Measurements from ENCODE around the gene SHROOM3.

Gene SHROOM3

GRCh38 chr4:76732246-76732645 lies 297.2 kb downstream of the SHROOM3 start:
- no peak for DNase-seq

GRCh38 chr4:76733068-76733771 lies 298.2 kb downstream of the SHROOM3 start:
- DNase-seq, result no peak

- DNase-seq, result no peak
Observed at GRCh38 chr4:76736414-76736813, 301.4 kb downstream of the SHROOM3 start.

- DNase-seq, result no peak
Observed at GRCh38 chr4:76737180-76737579, 302.2 kb downstream of the SHROOM3 start.

- no peak for DNase-seq
Observed at GRCh38 chr4:76737771-76738085, 302.7 kb downstream of the SHROOM3 start.

- peak; percentile 69 for DNase-seq
Observed at GRCh38 chr4:76738086-76738931, 303.3 kb downstream of the SHROOM3 start.

- no peak for DNase-seq
Observed at GRCh38 chr4:76740192-76740591, 305.2 kb downstream of the SHROOM3 start.

- no peak for DNase-seq
Observed at GRCh38 chr4:76740866-76741662, 306.0 kb downstream of the SHROOM3 start.

GRCh38 chr4:76741663-76742020 lies 306.6 kb downstream of the SHROOM3 start:
- DNase-seq, result no peak

- no peak for DNase-seq
Observed at GRCh38 chr4:76744241-76744921, 309.4 kb downstream of the SHROOM3 start.

- DNase-seq, result no peak
Observed at GRCh38 chr4:76745240-76745639, 310.2 kb downstream of the SHROOM3 start.

- no peak for DNase-seq
Observed at GRCh38 chr4:76747563-76747962, 312.5 kb downstream of the SHROOM3 start.

GRCh38 chr4:76748649-76749048 lies 313.6 kb downstream of the SHROOM3 start:
- peak; percentile 10 for DNase-seq

GRCh38 chr4:76749355-76749754 lies 314.3 kb downstream of the SHROOM3 start:
- DNase-seq, result no peak

- no peak for DNase-seq
Observed at GRCh38 chr4:76750716-76751115, 315.7 kb downstream of the SHROOM3 start.

- DNase-seq, result no peak
Observed at GRCh38 chr4:76751612-76752343, 316.7 kb downstream of the SHROOM3 start.

- peak; percentile 13 for DNase-seq
Observed at GRCh38 chr4:76752861-76753501, 318.0 kb downstream of the SHROOM3 start.

- DNase-seq, result no peak
Observed at GRCh38 chr4:76753814-76754213, 318.8 kb downstream of the SHROOM3 start.

GRCh38 chr4:76754439-76754838 lies 319.4 kb downstream of the SHROOM3 start:
- no peak for DNase-seq

- no peak for DNase-seq
Observed at GRCh38 chr4:76755756-76756155, 320.7 kb downstream of the SHROOM3 start.

GRCh38 chr4:76756416-76756815 lies 321.4 kb downstream of the SHROOM3 start:
- no peak for DNase-seq

- DNase-seq, result no peak
Observed at GRCh38 chr4:76757418-76757939, 322.4 kb downstream of the SHROOM3 start.

Measured in stimulated activated CD4-positive, alpha-beta T cell treated with anti-CD3 and anti-CD28 coated beads, Interleukin-1b, Interleukin-23, amount 100 ng/mL, for 48 hours (primary cell).